Right atrium auricular region (tissue), 2 donors: ENCODE measurements around the gene PTPRA. TPM values are rescaled to one million over a fixed set of nuclear protein-coding genes. Genes with fewer than 3 reads are reported as not detected.

Experiments
- DNase-seq: peaks from one replicate; pipeline ENCODE4 v3.0.0-alpha.2; 2019; ENCODE audit warnings: low spot score
- H3K27ac ChIP-seq, 2 donors: fragments of 200-600 bp; sonication (generic); 1 replicate in 1 of 2; 2 replicates in 1 of 2; pipeline ENCODE4 v1.5.1; 2016 to 2019
- H3K27me3 ChIP-seq, 2 donors: fragments of 200-600 bp; sonication (generic); one replicate each; pipeline versions ENCODE4 v1.5.1 to v1.6.0; 2017 to 2019
- H3K36me3 ChIP-seq: fragments of 200-600 bp; sonication (generic); one replicate; pipeline ENCODE4 v1.5.1; 2016
- H3K4me1 ChIP-seq, 2 donors: fragments of 200-600 bp; sonication (generic); one replicate each; pipeline versions ENCODE4 v1.5.1 to v1.6.0; 2017 to 2019
- H3K4me3 ChIP-seq, 2 donors: fragments of 200-600 bp; sonication (generic); 1 replicate in 1 of 2; 2 replicates in 1 of 2; pipeline ENCODE4 v1.5.1; 2017 to 2019; ENCODE audit warnings: mild to moderate bottlenecking in 1 of 2, moderate library complexity in 1 of 2
- H3K9me3 ChIP-seq, 2 donors: fragments of 200-600 bp; sonication (generic); one replicate each; pipeline ENCODE4 v1.5.1; 2019
- total RNA-seq, 2 donors: library from RNA; depleted of rRNA; stranded (reverse); fragments of >200 nt; gene quantifications; one replicate each; pipeline ENCODE4 v1.1.0, GENCODE V29; 2016
- TF ChIP-seq, protein P1 (sequence below), 2 donors: fragments of 200-600 bp; sonication (generic); IDR thresholded peaks; one replicate each; pipeline ENCODE4 v1.5.1; 2019; ENCODE audit warnings: antibody characterized with exemption in 2 of 2

Gene PTPRA
- total RNA-seq, 2 donors from 2014 or later, result 32.8 to 46.0 TPM

DNA sequence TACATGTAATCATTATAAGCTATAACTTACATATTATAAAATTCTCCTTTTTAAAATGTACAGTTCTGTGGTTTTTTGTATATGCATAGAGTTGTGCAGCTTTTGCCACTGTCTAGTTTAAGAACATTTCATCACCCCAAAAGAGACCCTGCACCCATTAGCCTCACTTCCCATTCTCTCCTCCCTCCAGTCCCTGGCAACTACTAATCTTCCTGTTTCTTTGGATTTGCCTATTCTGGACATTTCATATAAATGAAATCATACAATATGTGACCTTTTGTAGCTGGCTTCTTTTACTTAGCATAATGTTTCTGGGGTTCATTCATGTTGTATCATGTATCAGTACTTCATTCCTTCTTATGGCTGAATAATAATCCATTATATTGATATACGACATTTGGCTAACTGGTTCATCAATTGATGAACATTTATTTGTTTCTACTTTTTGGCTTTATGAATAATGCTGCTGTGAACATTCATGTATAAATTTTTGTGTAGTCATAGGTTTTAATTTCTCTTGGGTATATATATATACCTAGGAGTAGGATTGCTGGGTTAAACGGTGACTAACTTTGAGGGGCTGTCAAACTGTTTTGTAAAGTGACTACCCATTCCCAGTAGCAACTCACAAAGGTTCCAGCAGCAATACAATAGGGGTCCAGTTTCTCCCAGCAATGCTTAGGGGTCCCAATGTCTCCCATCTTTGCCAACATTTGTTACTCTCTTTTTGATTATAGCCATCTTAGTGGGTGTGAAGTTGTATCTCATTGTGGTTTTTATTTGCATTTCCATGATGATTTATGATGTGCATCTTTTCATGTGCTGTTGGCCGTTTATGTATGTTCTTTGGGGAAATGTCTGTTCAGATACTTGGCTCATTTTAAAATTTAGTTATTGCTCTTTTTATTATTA lies 10.7 kb downstream of the PTPRA start:
- H3K4me1 ChIP-seq, result peaks cover 0 to 10% of the 10 kb centered on the region in 2 donors
- TF ChIP-seq, protein P1, sequence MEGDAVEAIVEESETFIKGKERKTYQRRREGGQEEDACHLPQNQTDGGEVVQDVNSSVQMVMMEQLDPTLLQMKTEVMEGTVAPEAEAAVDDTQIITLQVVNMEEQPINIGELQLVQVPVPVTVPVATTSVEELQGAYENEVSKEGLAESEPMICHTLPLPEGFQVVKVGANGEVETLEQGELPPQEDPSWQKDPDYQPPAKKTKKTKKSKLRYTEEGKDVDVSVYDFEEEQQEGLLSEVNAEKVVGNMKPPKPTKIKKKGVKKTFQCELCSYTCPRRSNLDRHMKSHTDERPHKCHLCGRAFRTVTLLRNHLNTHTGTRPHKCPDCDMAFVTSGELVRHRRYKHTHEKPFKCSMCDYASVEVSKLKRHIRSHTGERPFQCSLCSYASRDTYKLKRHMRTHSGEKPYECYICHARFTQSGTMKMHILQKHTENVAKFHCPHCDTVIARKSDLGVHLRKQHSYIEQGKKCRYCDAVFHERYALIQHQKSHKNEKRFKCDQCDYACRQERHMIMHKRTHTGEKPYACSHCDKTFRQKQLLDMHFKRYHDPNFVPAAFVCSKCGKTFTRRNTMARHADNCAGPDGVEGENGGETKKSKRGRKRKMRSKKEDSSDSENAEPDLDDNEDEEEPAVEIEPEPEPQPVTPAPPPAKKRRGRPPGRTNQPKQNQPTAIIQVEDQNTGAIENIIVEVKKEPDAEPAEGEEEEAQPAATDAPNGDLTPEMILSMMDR (IDR thresholded peaks at IDR 0.05), result no peak
- DNase-seq, result no peak

DNA sequence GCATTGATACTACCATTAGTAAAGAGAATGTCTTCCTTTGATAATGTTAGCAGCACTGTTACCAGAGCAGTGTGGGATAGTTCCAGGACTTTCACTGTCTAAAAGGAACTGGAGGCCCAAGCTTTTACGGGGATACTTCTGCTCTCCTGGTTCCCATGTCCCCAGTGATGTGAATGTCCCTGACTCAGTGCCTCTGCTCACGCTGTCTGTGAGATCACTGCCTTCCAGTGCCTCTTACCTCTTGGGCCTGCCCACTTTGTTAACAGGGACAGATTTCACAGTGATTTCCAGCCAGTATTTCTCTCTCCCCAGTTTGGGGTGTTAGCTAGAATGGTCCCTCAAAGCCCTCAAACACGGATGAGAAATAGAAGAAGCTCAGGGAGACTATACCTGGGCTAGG lies 14.4 kb downstream of the PTPRA start:
- no peak for DNase-seq
- Histone ChIP-seq H3K4me1 (peaks cover 0 to 16% of the 10 kb centered on the region in 2 donors), H3K27ac (no peak overlapping the region), H3K9me3 (no peaks in the 10 kb centered on the region), H3K4me3 (no peak overlapping the region), H3K27me3 (no peaks in the 10 kb centered on the region), H3K36me3 (no peaks in the 10 kb centered on the region)
- TF ChIP-seq, protein P1 (IDR thresholded peaks at IDR 0.05), result no peak

More for the DNA sequence above, 10.7 kb downstream of the PTPRA start:
- H3K27me3 ChIP-seq, result no peaks in the 10 kb centered on the region
- no peaks in the 10 kb centered on the region for H3K9me3 ChIP-seq
- H3K4me3 ChIP-seq, result no peak overlapping the region
- no peaks in the 10 kb centered on the region for H3K36me3 ChIP-seq
- no peak overlapping the region for H3K27ac ChIP-seq

- Histone ChIP-seq H3K4me3 (no peak overlapping the region), H3K27me3 (no peaks in the 10 kb centered on the region), H3K9me3 (no peaks in the 10 kb centered on the region), H3K4me1 (peaks cover 0 to 19% of the 10 kb centered on the region in 2 donors), H3K27ac (no peak overlapping the region), H3K36me3 (no peaks in the 10 kb centered on the region)
- TF ChIP-seq, protein P1 (IDR thresholded peaks at IDR 0.05), result no peak
- DNase-seq, result no peak
Measured at GRCh38 chr20:2888224-2888955, 15.1 kb downstream of the PTPRA start.

GRCh38 chr20:2889209-2889608 lies 15.9 kb downstream of the PTPRA start:
- H3K27me3 ChIP-seq, result no peaks in the 10 kb centered on the region
- DNase-seq, result no peak
- H3K36me3 ChIP-seq, result no peaks in the 10 kb centered on the region
- TF ChIP-seq, protein P1 (IDR thresholded peaks at IDR 0.05), result no peak
- H3K27ac ChIP-seq, result no peak overlapping the region
- H3K4me1 ChIP-seq, result peaks cover 0 to 22% of the 10 kb centered on the region in 2 donors
- no peak overlapping the region for H3K4me3 ChIP-seq
- no peaks in the 10 kb centered on the region for H3K9me3 ChIP-seq

DNA sequence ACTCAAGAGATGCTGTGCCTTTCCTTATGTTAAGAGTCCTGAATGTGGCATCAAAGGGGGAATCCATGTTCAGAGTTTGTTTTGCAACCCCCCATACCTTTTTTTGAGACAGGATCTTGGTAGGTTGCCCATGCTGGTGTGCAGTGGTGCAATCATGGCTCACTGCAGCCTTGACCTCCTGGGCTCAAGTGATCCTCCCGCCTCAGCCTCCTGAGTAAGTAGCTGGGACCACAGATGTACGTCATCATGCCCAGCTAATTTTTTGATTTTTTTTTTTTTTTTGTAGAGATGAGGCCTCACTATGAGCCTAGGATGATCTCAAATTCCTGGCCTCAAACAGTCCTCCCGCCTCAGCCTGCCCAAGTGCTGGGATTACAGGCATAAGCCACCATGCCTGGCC lies 16.5 kb downstream of the PTPRA start:
- no peak for DNase-seq
- Histone ChIP-seq H3K36me3 (no peaks in the 10 kb centered on the region), H3K4me1 (peaks cover 0 to 22% of the 10 kb centered on the region in 2 donors), H3K4me3 (no peak overlapping the region), H3K27ac (no peak overlapping the region), H3K9me3 (no peaks in the 10 kb centered on the region), H3K27me3 (no peaks in the 10 kb centered on the region)
- TF ChIP-seq, protein P1 (IDR thresholded peaks at IDR 0.05), result no peak
